Stimulated activated CD4-positive, alpha-beta T cell treated with anti-CD3 and anti-CD28 coated beads, TNF-alpha, amount 100 ng/mL, for 1 hour (primary cell): ENCODE data around the gene GEN1.
"Not testable (repeated sequence)": the region's sequence is repeated elsewhere in the genome, so short reads cannot be mapped to it uniquely, and the experiment has no call there.

Experiments used
- DNase-seq, 3 donors: peaks; one replicate each; pipeline ENCODE4 v3.0.0-alpha.2; 2020; ENCODE audit warnings: low read depth in 3 of 3, low spot score in 1 of 3

Gene GEN1

DNA sequence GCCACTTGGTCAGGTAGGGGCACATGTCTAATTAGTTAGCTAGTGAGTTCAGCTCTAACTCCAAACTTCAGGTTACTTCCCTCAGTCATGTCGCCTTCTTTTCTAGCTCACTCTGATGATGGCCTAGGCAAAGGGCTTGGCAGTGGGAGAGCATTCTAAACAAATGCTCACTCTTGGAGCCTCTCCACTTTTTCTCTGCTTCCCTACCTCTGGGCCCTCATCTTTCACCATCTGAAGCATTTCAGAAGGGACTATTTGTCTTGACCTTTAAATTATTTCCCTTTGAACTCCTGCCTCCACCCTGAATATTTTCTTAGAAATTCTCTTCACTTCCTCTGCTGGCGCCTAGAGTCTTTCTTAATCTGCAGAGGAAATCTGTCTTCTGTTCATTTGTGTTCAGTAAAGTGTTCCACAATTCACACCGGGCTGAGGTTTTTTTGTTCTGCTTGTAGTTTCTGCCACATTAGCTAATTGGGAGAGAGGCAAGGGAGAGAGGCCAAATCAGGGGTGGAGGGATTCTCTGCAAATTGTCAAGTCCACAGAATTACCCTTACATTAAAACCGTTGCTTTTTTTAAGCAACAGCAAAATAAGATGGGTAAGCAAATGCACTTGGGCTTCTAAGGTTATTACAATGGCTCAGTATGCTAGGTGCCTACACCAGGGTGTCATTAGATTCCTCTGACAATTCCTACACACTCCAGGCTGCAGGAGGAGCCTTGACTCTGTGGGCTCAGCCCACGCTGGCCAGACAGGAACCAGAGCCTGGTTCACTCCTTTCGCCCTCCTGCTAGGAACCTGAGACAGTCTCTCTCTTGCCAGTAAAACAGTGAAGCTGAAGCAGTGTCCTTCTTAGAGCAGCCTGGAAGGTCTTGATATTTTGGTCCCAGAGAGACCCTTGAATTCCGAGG lies 67.9 kb downstream of the GEN1 start:
- no peak for DNase-seq

- no peak for DNase-seq
Measured at GRCh38 chr2:17822445-17823117, 68.6 kb downstream of the GEN1 start.

DNA sequence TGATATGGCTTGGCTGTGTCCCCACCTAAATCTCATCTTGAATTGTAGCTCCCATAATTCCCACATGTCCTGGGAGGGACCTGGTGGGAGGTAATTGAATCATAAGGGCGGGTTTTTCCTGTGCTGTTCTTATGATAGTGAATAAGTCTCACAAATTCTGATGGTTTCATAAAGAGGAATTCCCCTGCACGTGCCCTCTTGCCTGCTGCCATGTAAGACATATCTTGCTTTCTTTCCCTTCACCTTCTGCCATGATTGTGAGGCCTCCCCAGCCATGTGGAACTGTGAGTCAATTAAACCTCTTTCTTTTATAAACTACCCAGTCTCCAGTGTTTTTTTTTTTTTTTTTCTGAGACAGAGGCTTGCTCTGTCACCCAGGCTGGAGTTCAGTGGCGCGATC lies 69.7 kb downstream of the GEN1 start:
- not testable (repeated sequence) for DNase-seq

- DNase-seq: no peak
Measured at GRCh38 chr2:17827316-17827715, 73.4 kb downstream of the GEN1 start.

GRCh38 chr2:17827785-17828184 lies 73.8 kb downstream of the GEN1 start:
- no peak for DNase-seq

GRCh38 chr2:17830053-17831034 lies 76.4 kb downstream of the GEN1 start:
- peak in 1 of 3 donors; percentile 32 for DNase-seq

- no peak for DNase-seq
Measured at GRCh38 chr2:17835516-17835915, 81.6 kb downstream of the GEN1 start.
